Subcutaneous adipose tissue (tissue), 4 donors: ENCODE results near the gene SLC23A1. TPM values are rescaled to one million over a fixed set of nuclear protein-coding genes. Genes with fewer than 3 reads are reported as not detected.

Source experiments
- CTCF ChIP-seq: fragments of 450-650 bp; IDR thresholded peaks from one replicate; pipeline ENCODE4 v1.5.1; 2016; ENCODE audit warnings: low read depth, mild to moderate bottlenecking, control low read depth, antibody characterized with exemption, moderate library complexity
- total RNA-seq, 4 donors: library from RNA; depleted of rRNA; stranded (reverse); fragments of >200 nt; gene quantifications; one replicate each; pipeline ENCODE4 v1.1.0, GENCODE V29; 2016

The SLC23A1 gene
- total RNA-seq, 4 donors from 2014 or later: not detected

GRCh38 chr5:139358064-139358463, 25.0 kb downstream of the SLC23A1 start:
- TF ChIP-seq CTCF: no peak

- TF ChIP-seq CTCF: no peak
Observed at GRCh38 chr5:139354186-139354585, 28.9 kb downstream of the SLC23A1 start.

- no peak for TF ChIP-seq CTCF
Observed at GRCh38 chr5:139344177-139344576, 38.9 kb downstream of the SLC23A1 start.

- no peak for TF ChIP-seq CTCF
Observed at GRCh38 chr5:139343476-139343875, 39.6 kb downstream of the SLC23A1 start.

GRCh38 chr5:139342423-139342723, 40.7 kb downstream of the SLC23A1 start:
- TF ChIP-seq CTCF: no peak

- no peak for TF ChIP-seq CTCF
Observed at GRCh38 chr5:139341689-139342422, 41.2 kb downstream of the SLC23A1 start, which contains the start of gene PAIP2. Gene PAIP2 (plus strand): TSS chr5:139341854. CDS start chr5:139363785, 21,931 bp downstream.

GRCh38 chr5:139341187-139341688, 41.9 kb downstream of the SLC23A1 start:
- TF ChIP-seq CTCF: no peak
